GM12891 (cell line): ENCODE data around the gene SMAP1.

Source experiments
- POLR2A ChIP-seq: IDR thresholded peaks from 2 replicates; pipeline ENCODE4 v1.6.1; 2011; ENCODE audit warnings: low read depth, low read length, control low read depth
- POLR2AphosphoS5 ChIP-seq: IDR thresholded peaks from 2 replicates; pipeline ENCODE4 v1.6.1; 2011; ENCODE audit warnings: low read depth, low read length, control low read depth

DNA sequence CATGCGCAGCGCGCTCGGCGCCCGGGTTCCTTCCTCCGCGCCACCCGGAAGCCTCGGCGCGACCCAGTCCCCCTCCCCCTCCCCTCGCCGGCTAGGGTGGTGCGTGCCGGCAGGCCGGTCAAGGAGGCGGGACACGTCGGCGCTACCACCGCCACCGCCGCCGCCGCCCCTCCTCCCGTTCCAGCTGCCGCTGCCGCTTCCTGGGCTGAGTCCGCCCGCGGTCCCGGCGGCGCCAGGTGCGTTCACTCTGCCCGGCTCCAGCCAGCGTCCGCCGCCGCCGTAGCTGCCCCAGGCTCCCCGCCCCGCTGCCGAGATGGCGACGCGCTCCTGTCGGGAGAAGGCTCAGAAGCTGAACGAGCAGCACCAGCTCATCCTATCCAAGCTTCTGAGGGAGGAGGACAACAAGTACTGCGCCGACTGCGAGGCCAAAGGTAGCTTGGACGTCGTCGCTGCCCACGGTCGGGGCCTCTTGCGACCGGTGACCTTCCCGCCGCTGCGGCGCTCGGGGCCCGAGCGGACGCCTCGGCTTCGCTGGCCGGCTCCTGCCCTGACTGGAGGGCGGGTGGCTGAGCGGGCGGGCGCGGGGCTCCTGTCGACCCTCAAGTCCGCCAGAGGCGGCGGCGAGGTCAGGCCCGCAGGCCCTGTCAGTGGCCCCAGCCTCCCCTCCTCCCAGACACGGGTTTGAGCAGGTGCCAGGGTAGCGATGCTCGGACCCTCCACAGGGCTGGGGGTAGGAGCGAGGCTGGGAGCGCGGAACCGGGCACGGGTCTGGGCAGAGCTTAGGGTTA, at the start of gene SMAP1:
- TF ChIP-seq POLR2A (no peak), POLR2AphosphoS5 (peak; percentile 66)
